IPS-NIHi11 (cell line): ENCODE data around the gene AIP.
A peak's percentile ranks its signal among the peaks of the same experiment; 100 is the strongest.

Experiments used
- DNase-seq: peaks from one replicate; pipeline ENCODE4 v3.0.0; 2012; ENCODE audit warnings: mixed read lengths, low spot score

Gene AIP

DNA sequence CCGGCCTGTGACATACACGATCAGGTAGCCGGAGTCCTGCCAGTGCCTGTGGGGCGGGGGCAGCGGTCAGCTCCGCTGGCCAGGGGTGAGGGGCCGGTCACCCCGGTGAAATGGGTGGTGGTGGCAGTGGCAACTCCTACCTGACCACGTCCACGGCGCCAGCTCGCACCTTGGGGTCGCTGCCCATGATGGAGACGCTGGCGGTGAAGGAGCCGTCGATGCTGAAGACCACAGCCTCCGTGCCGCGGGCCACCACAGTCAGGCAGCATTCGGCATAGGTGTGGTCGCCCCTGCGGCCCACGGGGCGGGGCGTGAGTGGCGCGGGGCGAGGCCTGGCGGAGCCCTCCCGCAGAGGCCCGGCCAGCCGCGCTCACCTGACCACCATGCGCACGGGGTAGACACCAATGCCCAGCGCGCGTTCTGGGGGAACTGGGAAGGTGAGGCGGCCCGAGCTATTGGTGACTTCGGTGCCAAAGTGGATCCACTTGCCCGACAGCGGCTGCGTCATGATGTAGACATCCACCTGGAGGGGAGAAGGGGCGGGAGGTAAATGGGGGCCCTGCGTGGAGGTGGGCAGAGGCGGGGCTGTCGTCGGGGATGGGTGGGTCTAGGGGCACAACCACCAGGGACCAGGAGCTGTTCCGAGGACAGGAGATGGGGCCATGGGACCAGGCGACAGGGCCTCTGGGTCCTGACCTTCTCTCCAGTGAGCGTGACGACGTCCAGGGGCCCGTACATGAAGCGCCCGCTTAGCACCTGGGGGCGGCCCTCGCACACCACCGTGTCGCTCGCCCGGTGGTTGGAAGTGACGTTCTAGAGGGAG is 10.9 kb downstream of the AIP start:
- no peak for DNase-seq

DNA sequence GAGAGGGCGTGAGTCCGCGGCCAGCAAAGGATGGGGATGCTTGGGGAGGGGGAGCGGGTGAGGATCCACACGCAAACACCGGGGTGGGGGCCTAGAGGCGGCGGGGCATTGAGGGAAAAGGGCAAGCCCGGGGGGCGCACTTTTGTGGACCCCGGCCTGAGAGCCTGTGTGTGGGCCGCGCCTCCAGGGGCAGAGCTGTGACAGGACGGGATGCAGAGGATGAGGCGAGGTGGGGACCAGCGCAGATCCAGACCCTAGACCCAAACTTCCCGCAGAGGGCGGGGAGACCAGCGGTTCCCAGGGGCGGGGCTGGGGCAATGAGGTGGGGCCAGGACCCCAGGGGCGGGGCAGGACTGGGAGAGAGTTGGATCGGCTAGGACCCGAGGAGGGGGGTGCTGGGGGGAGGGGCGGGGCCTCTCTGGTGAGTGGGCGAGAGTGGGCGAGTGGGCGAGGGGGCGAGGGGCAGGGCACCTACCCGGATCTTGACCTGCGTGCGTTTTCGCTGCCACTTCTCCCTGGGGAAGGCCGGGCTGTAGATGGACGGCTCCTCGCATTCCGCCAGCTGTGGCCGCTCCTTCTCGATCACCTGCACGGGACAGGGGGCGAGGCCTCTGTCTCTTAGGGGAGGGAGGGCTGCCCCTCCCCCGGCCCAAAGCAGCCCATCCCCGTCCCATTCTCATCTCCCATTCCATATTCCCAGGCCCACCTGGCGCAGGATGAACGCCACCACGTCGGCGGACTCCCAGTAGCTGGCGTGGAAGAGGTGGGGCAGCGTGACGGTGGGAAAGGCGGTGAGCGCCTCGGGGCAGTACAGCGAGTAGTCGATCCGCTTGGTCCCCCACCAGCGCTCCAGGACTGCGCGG is 11.8 kb downstream of the AIP start:
- DNase-seq, result peak; percentile 70

- DNase-seq, result no peak
Measured at GRCh38 chr11:67495234-67496005, 12.6 kb downstream of the AIP start.

- DNase-seq, result no peak
Measured at GRCh38 chr11:67496113-67496512, 13.3 kb downstream of the AIP start.

DNA sequence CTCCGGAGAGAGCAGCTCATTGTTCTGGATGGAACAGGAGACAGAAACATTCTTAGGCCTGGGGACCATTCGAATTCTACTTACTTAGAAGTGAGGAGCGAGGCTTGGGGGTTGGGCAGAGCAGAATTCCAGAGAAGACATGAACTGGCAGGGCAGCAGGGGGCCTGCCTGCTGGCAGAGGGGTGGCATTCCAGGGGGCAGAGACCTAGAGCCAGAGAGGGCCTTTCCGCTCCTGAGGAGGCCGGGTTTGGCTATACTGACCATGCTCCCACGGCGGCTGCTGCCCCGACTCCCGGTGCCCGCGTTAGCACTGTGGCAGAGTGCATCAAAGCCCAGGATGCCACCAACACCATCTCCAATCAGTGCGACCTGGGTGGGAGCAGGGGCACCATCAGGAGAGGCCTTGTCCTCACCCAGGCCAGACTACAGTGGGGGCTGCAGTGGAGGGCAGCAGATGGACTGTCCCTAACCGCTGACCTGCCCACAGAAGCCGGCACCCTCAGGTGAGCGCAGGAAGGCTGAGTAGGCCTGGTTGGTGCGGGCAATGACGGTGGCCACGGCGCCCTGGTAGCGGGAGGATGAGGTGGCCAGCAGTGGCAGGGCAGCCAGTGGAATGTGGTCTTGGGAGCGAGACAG is 14.9 kb downstream of the AIP start:
- no peak for DNase-seq

GRCh38 chr11:67498544-67498972 is 15.7 kb downstream of the AIP start:
- DNase-seq, result no peak

DNA sequence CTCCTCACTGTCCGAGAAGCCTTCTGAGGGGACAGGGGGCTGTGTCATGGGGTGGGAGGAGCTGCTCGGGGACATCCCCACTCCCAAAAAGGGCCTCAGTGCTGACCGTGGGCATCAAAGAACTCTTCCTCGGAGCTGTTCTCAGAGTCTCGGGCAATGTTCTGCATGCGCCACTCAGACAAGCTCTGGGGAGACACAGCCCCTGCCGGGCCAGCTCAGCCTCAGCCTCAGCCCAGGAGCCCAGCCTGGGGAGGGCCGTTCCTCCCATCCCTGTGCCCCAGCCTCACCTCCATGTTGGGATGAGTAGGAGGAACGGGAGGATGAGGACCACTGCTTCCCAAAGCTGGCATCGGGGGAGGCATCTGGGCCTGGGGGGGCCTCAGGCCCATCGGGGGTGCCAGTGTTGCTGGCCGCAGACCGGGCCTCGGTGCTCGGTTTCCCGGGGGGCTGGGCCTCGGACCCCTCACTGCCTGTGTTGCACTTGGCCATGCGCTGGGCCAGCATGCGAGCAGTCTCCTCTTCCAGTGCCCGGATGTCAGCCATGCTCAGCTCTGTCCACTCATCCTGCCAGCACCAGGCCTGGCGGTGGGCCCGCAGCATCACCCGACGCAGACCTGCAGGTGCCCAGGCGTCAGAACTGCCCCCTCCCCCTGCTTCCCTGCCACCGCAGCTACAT is 17.1 kb downstream of the AIP start:
- DNase-seq, result no peak

GRCh38 chr11:67500484-67500821 is 17.6 kb downstream of the AIP start:
- no peak for DNase-seq

- DNase-seq, result no peak
Measured at GRCh38 chr11:67500831-67501715, 18.2 kb downstream of the AIP start.

DNA sequence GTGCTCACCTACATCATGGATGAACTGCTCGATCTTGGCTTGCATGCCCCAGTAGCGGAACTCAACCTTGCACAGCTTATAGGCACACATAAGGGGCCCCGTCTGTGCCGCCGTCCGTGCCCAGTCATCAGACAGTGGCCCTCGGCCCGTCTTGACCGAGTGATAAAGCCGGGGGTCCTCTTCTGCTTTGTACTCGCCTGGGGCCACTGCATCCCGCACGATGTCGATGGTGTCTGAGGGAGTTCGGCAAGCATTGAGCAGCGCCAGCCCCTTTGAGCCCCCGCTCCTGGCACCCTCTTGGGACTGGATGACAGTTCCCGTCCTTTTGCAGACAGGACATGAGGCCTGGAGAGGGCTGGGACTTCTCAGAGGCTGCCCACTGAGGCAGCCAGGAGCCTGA is 19.0 kb downstream of the AIP start:
- DNase-seq, result no peak

DNA sequence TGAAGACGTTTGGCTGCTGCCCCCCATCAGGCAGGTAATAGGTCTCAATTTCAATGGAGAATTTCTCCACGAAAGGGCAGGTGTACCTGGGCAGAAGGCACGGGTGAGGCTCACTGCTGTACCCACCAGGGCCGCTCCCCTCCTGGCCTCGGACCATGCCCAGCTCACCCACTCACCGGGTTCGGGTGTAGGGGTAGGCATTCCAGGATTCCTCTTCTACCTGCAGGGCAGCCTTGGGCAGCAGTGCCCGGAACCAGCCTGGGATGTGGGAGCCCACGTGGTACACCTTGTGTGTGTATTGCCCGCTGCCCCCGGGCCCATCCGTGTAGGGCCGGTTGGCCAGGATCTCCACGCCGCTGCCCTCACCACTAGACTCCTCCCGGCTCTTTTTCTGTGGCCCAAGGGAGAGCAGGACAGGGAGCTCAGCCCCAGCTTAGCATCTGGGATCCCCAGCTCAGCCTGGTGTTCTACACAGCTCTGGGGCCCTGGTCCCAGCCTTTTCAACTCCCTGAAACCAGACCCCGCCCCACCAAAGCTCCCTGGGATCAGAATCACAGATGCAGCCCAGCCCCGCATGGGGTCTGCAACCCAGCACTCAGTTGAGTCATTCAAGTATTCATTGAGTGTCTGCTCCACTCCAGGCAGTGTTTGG is 19.6 kb downstream of the AIP start:
- no peak for DNase-seq

DNA sequence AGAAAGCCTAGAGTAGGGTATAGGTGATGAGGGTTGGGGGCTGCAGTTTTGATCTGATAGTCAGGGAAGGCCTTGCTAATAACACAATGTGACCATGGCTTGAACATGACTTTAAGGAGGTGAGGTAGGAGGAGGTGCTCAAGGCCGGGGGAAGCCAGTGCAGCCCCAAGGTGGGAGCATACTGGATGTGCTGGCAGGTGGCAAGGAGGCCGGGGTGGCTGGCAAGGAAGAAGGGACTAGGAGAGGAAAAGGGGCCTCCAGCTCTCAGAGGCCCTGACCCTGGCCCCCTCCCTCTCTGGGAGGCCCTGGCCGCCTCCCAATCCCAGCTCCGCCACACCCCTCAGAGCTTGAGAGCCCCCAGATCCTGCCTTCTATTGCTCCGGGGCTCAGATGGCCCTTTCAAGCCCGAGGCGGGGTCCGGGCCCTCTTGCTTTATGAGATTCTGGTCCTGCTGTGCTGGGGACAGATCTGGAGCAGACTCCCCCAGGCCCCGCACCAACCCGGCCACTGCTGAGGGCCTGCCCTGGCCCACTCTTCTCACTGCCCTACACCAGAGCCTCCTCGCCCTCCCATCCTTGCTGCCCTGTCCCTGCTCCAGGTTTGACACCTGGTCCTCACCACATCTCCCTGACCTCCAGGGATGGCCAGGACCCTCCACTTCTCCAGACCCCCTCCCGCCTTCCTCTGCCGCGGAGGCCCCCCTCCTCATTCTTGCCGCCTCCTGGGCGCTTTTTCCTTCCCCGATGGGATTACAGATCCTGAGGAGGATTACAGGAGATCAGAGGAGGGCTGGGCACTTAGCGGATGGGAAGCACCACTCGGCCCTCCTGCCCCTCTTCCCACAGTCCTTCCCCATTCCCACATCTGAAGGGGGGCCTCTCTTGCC is 20.5 kb downstream of the AIP start:
- DNase-seq, result no peak

DNA sequence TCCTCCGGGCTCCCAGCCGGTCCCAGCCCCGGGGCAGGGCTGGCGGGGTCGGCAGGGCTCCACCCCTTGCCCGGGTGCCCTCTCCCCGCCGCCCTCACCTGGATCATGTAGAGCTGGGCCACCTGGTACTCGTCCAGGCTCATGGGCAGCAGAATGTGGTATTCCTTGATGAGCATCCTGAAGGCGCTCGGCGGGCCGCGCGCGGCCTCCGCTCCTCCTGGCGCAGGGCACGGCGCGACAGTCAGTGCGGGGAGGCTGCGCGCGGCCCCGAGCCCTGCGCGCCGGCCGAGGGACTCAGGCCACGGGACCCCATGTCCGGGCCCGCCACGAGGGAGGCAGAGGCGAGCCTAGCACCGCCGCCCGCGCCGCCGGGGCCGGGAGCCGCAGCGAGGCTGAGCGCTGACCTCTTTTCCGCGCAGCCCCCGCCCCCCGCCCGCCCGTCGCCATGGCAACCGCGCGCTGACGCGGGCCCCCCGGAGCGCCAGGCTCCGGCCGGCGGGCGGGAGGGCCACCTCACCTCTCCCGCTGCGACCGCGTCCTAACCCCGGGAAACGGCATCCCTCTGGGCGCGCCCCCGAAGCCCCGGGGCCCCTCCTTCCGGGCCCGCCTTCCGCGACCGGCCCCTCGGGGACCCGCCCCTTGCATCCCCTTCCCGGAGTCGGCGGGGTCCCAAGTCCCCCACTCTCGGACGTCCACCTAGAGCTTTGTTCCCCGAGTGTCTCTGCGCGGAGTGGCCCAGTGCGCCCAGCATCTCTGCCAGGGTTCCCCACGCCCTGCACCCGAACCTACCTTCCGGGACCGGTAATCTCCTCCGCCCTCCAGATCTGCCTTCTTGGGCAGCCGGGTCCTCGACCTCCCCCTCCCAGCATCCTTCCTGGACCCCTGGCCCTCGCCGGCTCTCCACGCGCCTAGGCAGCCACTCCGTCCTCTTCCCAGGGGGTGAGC is 21.5 kb downstream of the AIP start:
- DNase-seq, result peak; percentile 77

DNA sequence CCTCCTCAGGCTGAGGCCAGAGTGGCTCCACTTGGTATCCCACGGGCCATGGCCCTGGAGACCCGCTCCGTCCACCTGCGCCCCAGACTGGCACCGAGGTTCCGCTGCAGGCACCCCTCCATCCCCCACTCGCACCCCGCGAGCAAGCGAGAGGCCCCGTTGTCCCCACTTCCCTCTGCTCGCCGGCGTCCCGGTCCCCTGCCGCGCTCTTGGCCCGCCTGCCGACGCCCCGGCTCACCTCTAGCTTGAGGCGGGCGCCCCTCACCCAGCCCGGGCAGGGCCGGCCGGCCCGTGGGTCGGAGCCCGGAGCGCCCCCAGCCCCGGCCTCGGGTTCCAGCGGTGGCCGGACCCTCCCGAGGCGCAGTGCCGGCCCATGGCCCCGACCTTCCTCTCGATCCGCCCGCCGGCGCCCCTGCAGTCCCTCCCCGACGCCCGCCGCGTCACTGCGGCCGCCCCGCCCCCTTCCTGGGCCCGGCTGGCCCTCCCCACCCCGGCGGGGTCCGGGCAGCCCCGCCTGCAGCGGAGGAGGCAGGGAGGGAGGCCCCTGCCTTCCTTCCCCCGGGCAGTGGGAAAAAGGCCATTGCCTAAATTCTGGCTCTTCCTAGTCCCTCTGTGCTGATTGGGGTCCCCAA is 22.2 kb downstream of the AIP start, which contains the start of gene PITPNM1:
Gene PITPNM1 (minus strand): TSS at position 414 of the 632 bp plus-strand sequence. CDS start 1,183 bp downstream, outside the sequence.
- DNase-seq, result peak; percentile 92

GRCh38 chr11:67505605-67506396 is 23.0 kb downstream of the AIP start:
- peak; percentile 85 for DNase-seq

DNA sequence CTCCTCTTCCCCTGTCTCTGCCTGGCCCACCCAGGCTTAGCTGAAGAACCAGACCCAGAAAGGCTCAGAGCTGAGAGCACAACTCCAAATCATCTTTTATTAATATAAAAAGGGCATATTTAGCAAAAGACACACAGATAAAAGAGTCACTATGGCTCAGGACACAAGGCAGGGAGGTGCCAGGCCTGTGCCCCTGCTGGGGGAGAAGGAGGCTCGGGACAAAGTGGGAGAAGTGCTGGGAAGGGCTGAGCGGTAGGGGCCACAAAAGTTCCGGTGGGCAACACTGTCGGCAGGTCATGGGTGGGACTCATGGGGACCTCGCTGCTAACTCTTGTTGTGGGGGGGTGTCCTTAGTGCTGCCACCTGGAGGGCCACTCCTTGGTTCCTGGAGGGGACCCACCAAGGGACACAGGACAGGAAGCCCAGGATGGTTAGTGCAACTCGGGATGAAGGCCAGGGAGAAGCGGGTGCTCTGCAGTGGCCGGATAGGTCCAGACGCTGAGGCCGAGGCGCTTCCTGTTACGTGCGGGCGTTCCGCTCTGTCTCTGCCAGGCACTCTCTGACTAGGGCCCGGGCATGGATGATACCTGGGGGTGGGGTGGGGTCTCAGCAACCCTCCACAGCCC is 23.7 kb downstream of the AIP start:
- DNase-seq, result no peak
